DLD1 (cell line): ENCODE measurements around the gene TFCP2L1.

Experiments used
- in situ Hi-C: cut with HindIII; loops from 2 replicates; pipeline ENCODE4 v1.10.0; 2017; ENCODE audit warnings: low sequenced_read_pairs

The TFCP2L1 gene

DNA sequence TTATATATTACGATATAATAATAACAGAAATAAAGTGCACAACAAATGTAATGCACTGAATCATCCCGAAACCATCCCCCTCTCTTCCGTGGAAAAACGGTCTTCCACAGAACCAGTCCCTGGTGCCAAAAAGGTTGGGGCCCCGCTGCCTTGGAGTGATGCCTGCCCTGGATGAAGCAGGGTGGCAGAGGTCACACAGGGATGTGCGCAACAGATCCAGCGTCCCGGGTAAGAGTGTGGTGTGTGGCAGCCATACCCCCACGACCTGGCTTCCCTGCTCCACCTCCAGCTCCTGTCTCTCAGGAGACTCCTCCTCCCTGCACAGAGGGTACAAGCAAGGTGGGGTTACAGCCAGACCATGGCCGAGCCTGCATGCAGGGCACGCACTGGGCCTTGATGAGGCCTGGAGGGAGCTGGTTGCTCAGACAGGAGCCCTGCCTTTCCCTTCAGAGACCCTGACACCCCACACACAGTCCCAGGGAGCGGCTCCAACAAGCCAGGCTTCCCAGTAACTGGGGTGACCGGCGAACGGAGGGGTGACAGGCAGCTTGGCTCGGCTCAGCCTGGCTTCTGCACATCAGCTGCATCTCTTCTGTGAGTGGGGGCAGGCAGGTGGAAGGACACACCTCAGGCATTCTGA, 41.1 kb downstream of the TFCP2L1 start:
- in situ Hi-C loops = no loop called here

- in situ Hi-C loops = no loop called here
These were observed 42.0 kb downstream of the TFCP2L1 start for GRCh38 chr2:121242976-121243375.

DNA sequence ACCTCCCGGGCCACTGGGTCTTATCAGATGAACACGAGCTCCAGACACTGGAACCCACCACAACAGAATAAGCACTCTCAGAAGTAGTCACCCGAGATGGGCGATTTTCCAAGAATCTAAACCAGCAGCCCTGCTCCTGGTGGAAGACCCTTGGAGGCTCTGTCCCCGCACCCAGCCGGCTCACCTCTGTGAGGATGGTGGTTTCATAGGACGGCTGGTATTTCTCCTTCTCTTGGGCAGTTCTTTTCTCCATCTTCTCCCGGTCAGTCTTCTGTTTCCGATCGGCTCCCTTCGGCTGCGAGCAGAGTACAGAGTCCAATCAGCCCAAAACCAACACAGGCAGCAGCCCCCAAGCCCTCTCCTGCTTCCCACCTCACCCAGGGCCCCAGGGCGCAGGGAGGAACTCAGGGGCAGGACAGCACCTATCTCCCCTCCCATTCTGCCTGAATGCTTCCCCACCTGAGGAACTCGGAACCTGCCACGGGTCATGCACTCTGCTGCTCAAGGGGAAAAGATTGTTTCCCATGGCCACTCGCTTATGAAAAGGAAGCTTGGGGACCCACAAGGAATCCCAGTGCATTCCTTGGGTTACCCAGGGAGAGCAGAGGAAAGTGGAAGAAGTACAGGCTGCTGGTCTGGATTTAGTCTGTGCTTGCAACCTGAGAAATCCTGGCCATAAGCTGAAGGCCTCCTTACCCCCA, 42.7 kb downstream of the TFCP2L1 start:
- in situ Hi-C loops = no loop called here

GRCh38 chr2:121241466-121241865, 43.5 kb downstream of the TFCP2L1 start:
- in situ Hi-C loops = no loop called here

DNA sequence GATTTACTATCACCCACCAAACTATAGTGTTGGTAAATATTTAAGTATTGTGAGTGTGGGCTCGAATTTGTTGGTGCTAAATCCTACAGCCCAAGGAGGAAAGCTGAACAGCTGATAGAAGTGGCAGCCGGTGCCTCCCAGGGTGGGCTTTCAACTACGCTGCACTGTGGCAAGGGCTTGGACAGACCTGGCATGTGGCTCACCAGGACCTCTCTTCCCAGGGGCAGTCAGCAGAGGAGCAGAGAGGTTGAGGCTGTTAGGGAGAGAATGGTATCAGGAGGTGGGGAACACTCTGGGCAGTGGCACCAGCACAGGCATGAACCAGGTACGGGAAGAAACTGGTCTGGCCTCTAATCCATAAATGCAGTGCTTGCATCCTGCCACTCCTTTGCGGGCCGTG, 44.6 kb downstream of the TFCP2L1 start:
- in situ Hi-C loops = no loop called here

DNA sequence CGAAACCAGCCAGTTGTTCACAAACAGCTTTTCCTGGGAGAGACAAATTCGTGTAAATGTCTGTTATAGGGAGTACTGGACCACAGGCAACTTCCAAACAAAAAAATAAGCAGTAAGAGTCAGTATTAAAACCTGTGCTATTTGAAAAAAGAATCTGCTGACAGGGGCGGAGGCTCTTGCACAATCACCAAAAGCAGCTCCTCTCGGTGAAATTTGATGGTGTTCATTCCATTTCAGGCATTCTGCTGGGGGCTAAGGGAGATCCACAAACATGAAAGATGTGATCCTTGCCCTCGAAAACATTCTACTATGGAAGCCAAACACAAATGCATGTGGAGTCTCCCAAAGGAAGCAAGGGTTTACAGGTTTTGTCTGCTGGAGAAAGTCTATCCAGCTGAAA, 45.0 kb downstream of the TFCP2L1 start:
- in situ Hi-C loops = no loop called here

DNA sequence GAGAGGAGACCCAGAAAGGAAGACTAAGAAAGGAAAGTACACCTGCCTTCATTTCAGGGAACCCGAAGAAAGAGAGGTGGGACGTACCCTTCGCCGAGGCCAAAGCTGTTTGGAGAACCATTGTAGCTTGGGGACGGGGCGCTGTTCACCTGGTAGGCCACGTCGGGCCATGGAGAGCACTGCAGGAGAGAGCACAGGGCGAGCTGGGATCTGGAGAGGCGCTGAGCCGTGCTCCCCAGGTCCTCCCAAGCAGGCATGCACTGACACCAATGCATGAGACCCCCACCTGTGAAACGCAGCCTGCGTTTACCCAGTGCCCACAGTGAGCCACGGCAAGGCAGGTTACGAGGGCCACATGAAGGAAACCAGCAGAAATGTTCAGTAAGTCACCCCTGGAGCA, 45.5 kb downstream of the TFCP2L1 start:
- in situ Hi-C loops = no loop called here

GRCh38 chr2:121238828-121239227, 46.2 kb downstream of the TFCP2L1 start:
- in situ Hi-C loops = no loop called here

- in situ Hi-C loops = no loop called here
These were observed 46.9 kb downstream of the TFCP2L1 start for GRCh38 chr2:121237980-121238665.

DNA sequence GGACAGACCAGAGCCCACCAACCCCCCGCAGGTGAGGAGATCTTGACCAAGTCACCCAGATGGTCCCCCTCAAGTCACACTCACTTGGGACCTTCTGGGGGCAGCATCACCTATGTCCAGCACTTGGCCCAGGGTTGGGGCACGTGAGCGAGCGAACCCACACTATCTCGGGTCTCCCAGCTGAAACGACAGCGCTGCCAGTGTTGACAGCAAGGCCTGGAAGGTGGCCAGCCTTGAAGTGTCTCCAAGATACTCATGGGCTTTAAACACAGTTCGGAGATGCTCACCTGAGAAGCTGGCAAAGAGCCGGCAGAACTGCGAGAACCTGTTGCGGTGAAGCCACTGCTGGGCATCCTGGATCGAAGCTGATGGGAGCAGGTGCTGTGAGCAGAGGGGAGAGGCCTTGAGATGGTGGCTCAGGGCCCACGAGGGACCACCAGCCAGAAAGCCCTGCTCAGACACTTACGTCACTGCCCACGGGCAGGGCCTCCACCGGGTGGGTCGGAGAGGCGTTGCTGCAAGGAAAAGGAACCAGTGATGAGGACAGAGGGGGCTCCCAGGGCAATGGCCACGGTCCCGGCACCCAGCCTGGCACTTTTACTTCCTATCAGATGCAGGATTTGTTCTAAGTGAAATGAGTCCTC, 47.5 kb downstream of the TFCP2L1 start:
- in situ Hi-C loops = no loop called here

DNA sequence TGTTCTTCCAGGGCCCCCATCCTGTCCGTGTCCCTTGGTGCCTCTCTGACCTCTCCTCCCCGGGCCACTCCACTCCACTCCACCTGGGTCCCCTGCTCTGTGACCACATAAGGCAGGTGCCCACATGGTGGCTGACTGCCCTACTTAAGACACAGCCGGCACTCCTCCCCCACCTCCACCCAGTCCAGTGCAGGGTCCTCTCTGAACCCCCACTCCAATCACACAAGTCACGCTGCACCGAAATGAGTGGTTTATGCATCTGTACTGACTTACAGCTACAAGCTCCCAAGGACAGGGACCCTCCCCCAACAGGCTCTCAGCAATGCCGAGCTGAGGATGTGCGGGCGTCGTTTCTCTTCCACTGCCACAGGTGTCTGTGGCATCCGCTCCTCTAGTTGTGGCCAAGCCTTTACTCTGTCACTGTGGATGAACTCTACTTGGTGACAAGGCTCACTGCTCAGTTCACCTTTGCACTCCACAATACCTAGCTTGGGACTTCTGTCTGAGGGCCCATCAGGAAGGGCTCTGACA, 48.3 kb downstream of the TFCP2L1 start:
- in situ Hi-C loops = no loop called here

DNA sequence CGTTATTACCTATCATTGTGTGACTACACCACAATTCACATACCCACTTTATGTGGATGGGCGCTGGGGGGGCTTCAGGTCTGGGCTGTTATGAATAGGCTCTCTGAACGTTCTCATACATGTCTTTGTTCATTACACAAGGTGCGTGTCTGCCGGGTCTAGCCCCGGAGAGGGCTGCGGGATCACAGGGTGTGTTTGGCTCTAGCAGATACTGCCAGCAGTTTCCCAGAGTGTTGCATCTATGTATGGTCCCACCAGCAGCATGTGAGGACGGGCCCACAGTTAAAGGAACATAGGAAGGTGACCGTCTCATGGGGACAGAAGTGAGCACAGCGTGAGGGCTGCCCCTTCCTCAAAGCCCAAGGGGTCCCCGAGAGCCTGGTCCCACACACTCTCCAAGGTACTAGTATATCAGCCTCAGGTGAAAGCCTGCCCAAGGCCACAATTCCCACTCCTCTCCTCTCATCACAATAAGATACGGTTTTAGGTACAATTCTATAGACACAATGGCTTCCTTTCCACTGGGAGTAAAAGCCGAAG, 48.8 kb downstream of the TFCP2L1 start:
- in situ Hi-C loops = no loop called here

DNA sequence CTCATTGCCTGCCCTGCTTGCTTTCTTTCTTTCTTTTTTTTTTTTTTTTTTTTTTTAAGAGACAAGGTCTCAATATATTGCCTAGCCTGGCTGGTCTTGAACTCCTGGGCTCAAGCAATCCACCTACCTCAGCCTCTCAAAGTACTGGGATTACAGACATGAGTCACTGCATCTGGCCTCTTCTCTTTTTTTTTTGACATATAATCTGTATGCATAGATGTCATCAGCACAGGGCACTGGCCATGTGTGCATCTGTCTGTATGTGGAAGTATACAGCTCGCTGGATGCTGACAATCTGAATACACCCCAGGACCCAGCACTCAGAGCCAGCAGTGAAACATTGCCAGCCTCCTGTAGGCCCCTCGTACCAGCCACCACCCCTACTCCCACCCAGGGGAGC, 49.5 kb downstream of the TFCP2L1 start:
- in situ Hi-C loops = no loop called here

GRCh38 chr2:121234791-121235190, 50.2 kb downstream of the TFCP2L1 start:
- in situ Hi-C loops = no loop called here

DNA sequence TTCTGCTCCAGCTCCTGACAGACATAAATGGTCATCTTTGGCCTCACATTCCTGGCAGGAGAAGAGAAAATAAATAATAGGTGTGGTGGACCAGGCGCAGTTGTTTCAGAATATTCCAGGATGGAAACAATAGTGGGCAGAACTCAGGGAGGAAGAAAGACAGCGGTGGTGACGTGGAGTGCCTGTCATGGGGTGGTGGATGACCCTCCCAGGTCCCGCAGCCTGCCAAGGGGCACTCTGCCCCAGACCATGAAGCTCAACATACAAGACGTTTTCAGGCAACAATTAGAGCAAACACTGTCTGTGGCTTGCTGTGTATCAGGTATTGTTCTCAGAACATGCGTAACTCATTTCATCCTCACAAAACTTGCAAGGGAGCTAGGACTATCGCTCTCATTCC, 50.9 kb downstream of the TFCP2L1 start:
- in situ Hi-C loops = no loop called here

- in situ Hi-C loops = no loop called here
These were observed 51.4 kb downstream of the TFCP2L1 start for GRCh38 chr2:121233486-121234110.

- in situ Hi-C loops = no loop called here
These were observed 52.3 kb downstream of the TFCP2L1 start for GRCh38 chr2:121232626-121233265.

GRCh38 chr2:121231385-121232000, 53.5 kb downstream of the TFCP2L1 start:
- in situ Hi-C loops = no loop called here

GRCh38 chr2:121228521-121228920, 56.5 kb downstream of the TFCP2L1 start:
- in situ Hi-C loops = no loop called here
